H1 (cell line): ENCODE results near the gene CENPF. TPM values are rescaled to one million over a fixed set of nuclear protein-coding genes. Genes with fewer than 3 reads are reported as not detected.

Experiments used
- ASH2L ChIP-seq: fragments of 200-600, 300-600 bp; sonication (generic); IDR thresholded peaks from one replicate; pipeline ENCODE4 v1.7.1; 2017; ENCODE audit warnings: low read length
- CEBPB ChIP-seq: IDR thresholded peaks from 2 replicates; pipeline ENCODE4 v1.6.1; 2012; ENCODE audit warnings: low read depth, low read length
- CTCF ChIP-seq, 3 experiments: IDR thresholded peaks; 1 replicate in 2 of 3; 2 replicates in 1 of 3; pipeline versions ENCODE4 v1.5.1 to v1.6.1; 2011; ENCODE audit warnings: low read length in 3 of 3, mild to moderate bottlenecking in 3 of 3, inconsistent platforms in 2 of 3, low read depth in 1 of 3, moderate library complexity in 1 of 3; ENCODE audit not compliant: insufficient read depth in 1 of 3; ENCODE audit errors: control extremely low read depth in 1 of 3
- GABPA ChIP-seq: IDR thresholded peaks from 2 replicates; pipeline ENCODE4 v1.6.1; 2011; ENCODE audit warnings: mild to moderate bottlenecking, low read length, moderate library complexity, borderline replicate concordance; ENCODE audit not compliant: insufficient read depth
- KDM1A ChIP-seq: fragments of 200-600, 300-600 bp; sonication (generic); IDR thresholded peaks from 2 replicates; pipeline ENCODE4 v1.7.1; 2016; ENCODE audit warnings: mild to moderate bottlenecking, low read length, borderline replicate concordance
- SP4 ChIP-seq: IDR thresholded peaks from 2 replicates; pipeline ENCODE4 v1.6.1; 2012; ENCODE audit warnings: low read length, inconsistent platforms
- SRF ChIP-seq: IDR thresholded peaks from 2 replicates; pipeline ENCODE4 v1.6.1; 2011; ENCODE audit warnings: mild to moderate bottlenecking, low read depth, low read length, moderate library complexity
- TCF12 ChIP-seq: IDR thresholded peaks from 2 replicates; pipeline ENCODE4 v1.6.1; 2011; ENCODE audit warnings: low read depth, mild to moderate bottlenecking, low read length
- polyA plus RNA-seq, 7 experiments: library from polyadenylated mRNA; depleted of rRNA in 3 of 7; stranded (reverse) in 5 of 7; unstranded in 2 of 7; fragments of >200 nt in 5 of 7; fragments of 200-250 nt in 2 of 7; gene quantifications; 1 replicate in 5 of 7; 2 replicates in 1 of 7; 4 replicates in 1 of 7; pipeline versions ENCODE4 v1.2.1 to v1.2.3, GENCODE V29; 2011 to 2013; ENCODE audit warnings: missing spikeins in 2 of 7, mixed read lengths in 2 of 7
- total RNA-seq: library from RNA; stranded (reverse); fragmentation: NEBNext Ultra II Directional; extraction: Animal tissue kit (Norgen Biotek cat#: 25700); gene quantifications from 2 replicates; pipeline ENCODE4 v1.2.1, GENCODE V29; 2021

Gene CENPF
- total and polyA plus RNA-seq, 2 of the 8 experiments (the other 6 are each of a cell fraction or from before 2014, with no cell fraction given): 13.7 to 170 TPM

- no peak for TF ChIP-seq TCF12
- no peak for TF ChIP-seq GABPA
- no peak for TF ChIP-seq KDM1A
- TF ChIP-seq CTCF (IDR thresholded peaks at IDR 0.05; ENCODE audit: control extremely low read depth in 1 of 3, insufficient read depth in 1 of 3, low read depth in 1 of 3, low read length in 3 of 3): no peak
- TF ChIP-seq ASH2L: no peak
- TF ChIP-seq SRF: no peak
- TF ChIP-seq CEBPB: no peak
- TF ChIP-seq SP4: no peak
These were observed 33.5 kb upstream of the CENPF start (continued) for GRCh38 chr1:214569357-214570004.
